ENCODE measurements around the gene TMIGD1.

- TF ChIP-seq EZH2 (IDR thresholded peaks at IDR 0.05; ENCODE audit: borderline replicate concordance, control insufficient read depth, low read depth, low read length) (no peak), CTCF (IDR thresholded peaks at IDR 0.05 in 2 of 3, conservative IDR thresholded peaks at IDR 0.05 in 1 of 3; ENCODE audit: control insufficient read depth in 2 of 3, extremely low read depth in 1 of 3, insufficient read depth in 1 of 3, low read depth in 3 of 3, low read length in 3 of 3) (no peak), RAD21 (IDR thresholded peaks at IDR 0.05; ENCODE audit: insufficient read depth, low read depth, low read length) (no peak), HDAC6 (IDR thresholded peaks at IDR 0.05; ENCODE audit: unreplicated experiment) (no peak), ZBTB4 (CRISPR knock-in tag; IDR thresholded peaks at IDR 0.05) (no peak), ZZZ3 (IDR thresholded peaks at IDR 0.05; ENCODE audit: control insufficient read depth, insufficient read length, low read depth) (no peak), POLR2AphosphoS5 (IDR thresholded peaks at IDR 0.05; ENCODE audit: low read length) (no peak), SMAD1 (IDR thresholded peaks at IDR 0.05; ENCODE audit: low read depth, partially characterized antibody) (no peak), CHD2 (IDR thresholded peaks at IDR 0.05; ENCODE audit: borderline replicate concordance, low read depth, low read length) (no peak), TAF1 (IDR thresholded peaks at IDR 0.05; ENCODE audit: borderline replicate concordance, low read depth, low read length) (no peak)
Measured at GRCh38 chr17:30369995-30370394, 36.1 kb upstream of the TMIGD1 start.

Data from GM12878 (cell line).